ENCODE data around the gene ITGAD.

Gene ITGAD

DNA sequence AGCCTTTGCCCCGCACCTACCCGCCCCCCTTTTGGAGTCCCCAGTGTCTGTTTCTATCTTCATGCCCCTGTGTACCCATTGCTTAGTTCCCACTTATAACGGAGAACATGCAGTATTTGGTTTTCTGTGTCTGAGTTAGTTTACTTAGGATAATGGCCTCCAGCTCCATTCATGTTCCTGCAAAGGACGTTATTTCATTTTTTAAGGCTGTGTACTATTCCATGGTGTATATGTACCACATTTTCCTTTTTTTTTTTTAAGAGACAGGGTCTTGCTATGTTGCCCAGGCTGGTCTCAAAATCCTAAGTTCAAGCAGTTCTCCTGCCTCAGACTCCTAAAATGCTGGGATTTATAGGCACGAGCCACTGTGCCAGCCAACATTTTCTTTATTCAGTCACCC lies 74.7 kb downstream of the ITGAD start:
- TF ChIP-seq CTCF (IDR thresholded peaks at IDR 0.05): no peak

DNA sequence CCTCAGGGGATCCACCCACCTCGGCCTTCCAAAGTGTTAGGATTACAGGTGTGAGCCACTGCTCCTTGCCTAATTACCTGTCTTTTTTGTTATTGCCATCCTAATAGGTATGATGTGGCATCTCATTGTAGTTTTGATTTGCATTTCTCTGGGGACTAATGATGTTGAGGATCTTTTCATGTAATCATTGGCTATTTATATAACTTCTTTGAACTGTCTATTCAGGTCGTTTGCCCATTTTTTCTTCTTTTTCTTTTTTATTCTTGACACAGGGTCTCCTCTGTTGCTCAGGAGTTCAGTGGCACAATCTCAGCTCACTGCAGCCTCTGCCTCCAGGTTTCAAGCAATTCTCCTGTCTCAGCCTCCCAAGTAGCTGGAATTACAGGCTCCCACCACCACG lies 77.5 kb downstream of the ITGAD start:
- no peak for TF ChIP-seq CTCF (IDR thresholded peaks at IDR 0.05)

GRCh38 chr16:31471241-31471874 lies 78.2 kb downstream of the ITGAD start:
- TF ChIP-seq CTCF (IDR thresholded peaks at IDR 0.05): no peak

DNA sequence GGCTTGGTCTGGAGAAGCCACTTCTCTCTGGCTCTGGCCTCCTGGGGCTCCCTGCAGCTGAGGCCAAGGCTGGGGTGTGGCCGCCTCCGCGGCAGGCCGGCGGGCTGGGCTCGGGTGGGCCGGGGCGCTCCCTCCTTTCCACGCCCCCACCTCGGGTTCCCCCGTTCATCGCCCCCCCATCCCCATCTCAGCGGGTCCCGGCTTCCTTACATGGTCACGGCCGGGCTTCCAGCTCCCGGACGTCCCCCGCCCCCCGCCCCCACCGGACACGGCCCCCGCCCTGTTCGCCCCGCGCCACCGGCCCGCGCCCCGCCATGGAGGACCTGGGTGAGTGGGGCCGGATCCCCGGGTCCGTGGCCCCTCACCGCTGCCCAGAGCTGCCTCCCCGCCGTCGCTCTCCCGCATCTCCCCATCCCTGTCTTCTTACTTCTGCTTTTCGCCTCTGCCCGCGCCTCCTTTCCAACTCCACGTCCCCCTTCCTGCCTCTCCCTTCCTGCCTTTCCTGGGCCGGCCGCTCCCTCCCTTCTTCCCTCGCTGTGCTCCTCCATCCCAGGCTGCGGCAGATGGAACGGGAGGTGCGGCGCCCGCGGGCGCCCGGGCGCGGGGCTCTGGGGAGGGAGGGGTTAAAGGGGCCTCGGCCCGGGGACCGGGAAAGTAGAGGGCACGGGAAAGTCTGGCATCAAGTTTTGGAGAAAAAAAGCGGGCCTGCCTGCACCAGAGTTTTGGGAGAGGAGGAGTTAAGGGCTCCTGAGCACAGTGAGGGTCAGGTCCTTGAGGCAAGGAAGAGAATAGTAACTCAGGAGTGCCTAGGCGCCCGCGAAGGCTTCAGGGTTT lies 79.0 kb downstream of the ITGAD start, which contains the start of gene TGFB1I1:
TSS of gene TGFB1I1 (plus strand) at position 278 of the 834 bp plus-strand sequence. CDS start at position 315, 37 bp downstream.
- TF ChIP-seq CTCF (IDR thresholded peaks at IDR 0.05): no peak

- TF ChIP-seq CTCF (IDR thresholded peaks at IDR 0.05): peak; percentile 16; the same call in 1 of the 2 replicates
Measured at GRCh38 chr16:31472709-31473203, 79.6 kb downstream of the ITGAD start.

DNA sequence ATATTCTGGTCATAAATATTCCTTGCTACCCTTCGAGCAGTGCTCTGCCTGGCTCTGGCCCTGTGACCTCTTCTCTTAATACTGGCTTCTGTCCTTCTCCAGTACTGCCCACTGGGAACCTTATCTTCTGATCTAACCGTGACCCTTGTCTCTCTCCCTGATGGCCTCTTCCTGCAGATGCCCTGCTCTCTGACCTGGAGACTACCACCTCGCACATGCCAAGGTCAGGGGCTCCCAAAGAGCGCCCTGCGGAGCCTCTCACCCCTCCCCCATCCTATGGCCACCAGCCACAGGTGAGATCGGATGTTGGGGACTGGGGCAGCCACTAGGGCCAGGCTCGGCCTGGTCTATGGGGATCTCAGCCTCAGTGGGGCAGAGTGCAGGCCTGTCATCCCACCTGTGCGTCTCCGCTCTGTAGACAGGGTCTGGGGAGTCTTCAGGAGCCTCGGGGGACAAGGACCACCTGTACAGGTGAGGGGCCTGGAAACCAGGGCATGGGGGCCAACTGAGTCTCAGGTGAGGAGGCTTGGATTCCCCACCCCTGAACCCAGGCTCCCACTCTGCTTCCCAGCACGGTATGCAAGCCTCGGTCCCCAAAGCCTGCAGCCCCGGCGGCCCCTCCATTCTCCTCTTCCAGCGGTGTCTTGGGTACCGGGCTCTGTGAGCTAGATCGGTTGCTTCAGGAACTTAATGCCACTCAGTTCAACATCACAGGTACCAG lies 80.3 kb downstream of the ITGAD start:
- no peak for TF ChIP-seq CTCF (IDR thresholded peaks at IDR 0.05)

DNA sequence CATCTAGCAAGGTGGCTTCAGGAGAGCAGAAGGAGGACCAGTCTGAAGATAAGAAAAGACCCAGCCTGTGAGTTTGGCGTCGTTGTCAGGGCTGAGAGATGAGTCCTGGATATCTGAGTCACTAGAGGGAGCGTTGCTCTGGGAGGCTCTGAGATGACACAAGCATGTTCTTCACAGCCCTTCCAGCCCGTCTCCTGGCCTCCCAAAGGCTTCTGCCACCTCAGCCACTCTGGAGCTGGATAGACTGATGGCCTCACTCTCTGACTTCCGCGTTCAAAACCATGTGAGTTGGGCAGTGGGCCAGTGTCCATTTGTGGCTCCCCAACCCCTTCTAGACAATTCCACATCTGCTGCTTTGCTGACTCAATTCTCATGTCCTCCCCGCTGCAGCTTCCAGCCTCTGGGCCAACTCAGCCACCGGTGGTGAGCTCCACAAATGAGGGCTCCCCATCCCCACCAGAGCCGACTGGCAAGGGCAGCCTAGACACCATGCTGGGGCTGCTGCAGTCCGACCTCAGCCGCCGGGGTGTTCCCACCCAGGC lies 81.1 kb downstream of the ITGAD start:
- no peak for TF ChIP-seq CTCF (IDR thresholded peaks at IDR 0.05)
